ENCODE results near the gene FBXL7.

- TF ChIP-seq EZH2phosphoT487 (IDR thresholded peaks at IDR 0.05; ENCODE audit: insufficient read depth, low read depth): no peak
- no peak for TF ChIP-seq EZH2 (IDR thresholded peaks at IDR 0.05; ENCODE audit: insufficient read depth, poor library complexity, severe bottlenecking)
These were observed 138.3 kb downstream of the FBXL7 start for GRCh38 chr5:15638296-15638695.

Measured in GM23248 (cell line).